ENCODE data around the gene DLGAP5. TPM values are rescaled to one million over a fixed set of nuclear protein-coding genes. Genes with fewer than 3 reads are reported as not detected.
A peak's percentile ranks its signal among the peaks of the same experiment; 100 is the strongest.

Gene DLGAP5
- total and polyA plus RNA-seq, 2 of the 13 experiments (the other 11 are each of a cell fraction or from before 2014, with no cell fraction given) = 7.7 to 55.8 TPM

DNA sequence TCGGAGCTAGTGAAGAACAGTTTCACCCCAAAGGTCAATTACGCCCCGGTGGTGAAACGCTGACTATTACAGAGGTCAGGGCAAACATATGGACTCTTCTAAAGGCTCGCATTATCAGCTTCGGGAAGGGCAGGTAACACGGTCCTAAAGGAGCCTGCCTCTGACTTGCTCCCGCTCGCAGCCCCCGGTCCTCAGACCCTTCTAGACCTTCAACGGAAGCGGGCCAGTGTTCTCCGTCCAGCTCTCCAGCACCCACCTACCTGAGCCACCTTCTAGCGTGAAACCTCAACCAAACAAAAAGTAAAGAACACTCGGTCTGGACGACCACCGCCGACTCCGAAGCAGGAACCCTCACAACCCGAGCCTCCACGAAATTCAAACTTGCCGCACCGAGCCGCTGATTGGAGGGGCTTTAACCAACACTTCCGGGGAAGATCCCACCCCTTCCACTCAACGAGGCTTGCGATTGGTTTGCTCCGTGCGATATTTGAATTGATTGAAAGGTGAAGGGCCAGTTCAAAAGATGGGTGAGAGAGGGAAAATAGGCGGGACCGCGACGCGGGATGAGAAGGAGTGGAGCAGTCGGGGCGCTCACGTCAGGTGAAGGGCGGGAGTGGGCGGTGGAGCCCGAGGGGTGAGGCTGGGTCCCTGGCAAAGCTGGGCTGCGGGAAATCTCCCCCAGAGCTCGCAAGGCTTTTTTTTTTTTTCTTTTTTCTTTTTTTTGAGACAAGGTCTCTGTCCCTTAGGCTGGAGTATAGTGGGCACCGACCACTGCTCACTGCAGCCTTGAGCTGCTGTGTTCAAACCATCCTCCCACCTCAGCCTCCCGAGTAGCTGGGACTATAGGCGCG lies at the start of gene DLGAP5 (continued):
- TF ChIP-seq, protein P1, sequence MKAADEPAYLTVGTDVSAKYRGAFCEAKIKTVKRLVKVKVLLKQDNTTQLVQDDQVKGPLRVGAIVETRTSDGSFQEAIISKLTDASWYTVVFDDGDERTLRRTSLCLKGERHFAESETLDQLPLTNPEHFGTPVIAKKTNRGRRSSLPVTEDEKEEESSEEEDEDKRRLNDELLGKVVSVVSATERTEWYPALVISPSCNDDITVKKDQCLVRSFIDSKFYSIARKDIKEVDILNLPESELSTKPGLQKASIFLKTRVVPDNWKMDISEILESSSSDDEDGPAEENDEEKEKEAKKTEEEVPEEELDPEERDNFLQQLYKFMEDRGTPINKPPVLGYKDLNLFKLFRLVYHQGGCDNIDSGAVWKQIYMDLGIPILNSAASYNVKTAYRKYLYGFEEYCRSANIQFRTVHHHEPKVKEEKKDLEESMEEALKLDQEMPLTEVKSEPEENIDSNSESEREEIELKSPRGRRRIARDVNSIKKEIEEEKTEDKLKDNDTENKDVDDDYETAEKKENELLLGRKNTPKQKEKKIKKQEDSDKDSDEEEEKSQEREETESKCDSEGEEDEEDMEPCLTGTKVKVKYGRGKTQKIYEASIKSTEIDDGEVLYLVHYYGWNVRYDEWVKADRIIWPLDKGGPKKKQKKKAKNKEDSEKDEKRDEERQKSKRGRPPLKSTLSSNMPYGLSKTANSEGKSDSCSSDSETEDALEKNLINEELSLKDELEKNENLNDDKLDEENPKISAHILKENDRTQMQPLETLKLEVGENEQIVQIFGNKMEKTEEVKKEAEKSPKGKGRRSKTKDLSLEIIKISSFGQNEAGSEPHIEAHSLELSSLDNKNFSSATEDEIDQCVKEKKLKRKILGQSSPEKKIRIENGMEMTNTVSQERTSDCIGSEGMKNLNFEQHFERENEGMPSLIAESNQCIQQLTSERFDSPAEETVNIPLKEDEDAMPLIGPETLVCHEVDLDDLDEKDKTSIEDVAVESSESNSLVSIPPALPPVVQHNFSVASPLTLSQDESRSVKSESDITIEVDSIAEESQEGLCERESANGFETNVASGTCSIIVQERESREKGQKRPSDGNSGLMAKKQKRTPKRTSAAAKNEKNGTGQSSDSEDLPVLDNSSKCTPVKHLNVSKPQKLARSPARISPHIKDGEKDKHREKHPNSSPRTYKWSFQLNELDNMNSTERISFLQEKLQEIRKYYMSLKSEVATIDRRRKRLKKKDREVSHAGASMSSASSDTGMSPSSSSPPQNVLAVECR (CRISPR knock-in tag; IDR thresholded peaks at IDR 0.05; ENCODE audit: borderline replicate concordance) = peak; percentile 100
- TF ChIP-seq ZNF331 (CRISPR knock-in tag; IDR thresholded peaks at IDR 0.05) (0 out of 2 replicates have a peak, but pooled peaks have one; percentile 38), ZNF232 (CRISPR knock-in tag; IDR thresholded peaks at IDR 0.05; ENCODE audit: borderline replicate concordance) (peak; percentile 47; the same call in 1 of the 2 replicates), IRX3 (CRISPR knock-in tag; IDR thresholded peaks at IDR 0.05; ENCODE audit: borderline replicate concordance, low read depth) (peak; percentile 74; the same call in 1 of the 2 replicates), JARID2 (CRISPR knock-in tag; IDR thresholded peaks at IDR 0.05; ENCODE audit: insufficient replicate concordance) (no peak), ZNF138 (CRISPR knock-in tag; IDR thresholded peaks at IDR 0.05; ENCODE audit: low read depth) (no peak), ZSCAN29 (CRISPR knock-in tag; conservative IDR thresholded peaks at IDR 0.05) (no peak), ARID2 (CRISPR knock-in tag; IDR thresholded peaks at IDR 0.05; ENCODE audit: borderline replicate concordance) (no peak), ATF7 (IDR thresholded peaks at IDR 0.05) (no peak), ATF7 (CRISPR knock-in tag; IDR thresholded peaks at IDR 0.05) (no peak), JUND (CRISPR knock-in tag; IDR thresholded peaks at IDR 0.05) (no peak), EED (CRISPR knock-in tag; IDR thresholded peaks at IDR 0.05) (no peak), MZF1 (CRISPR knock-in tag; IDR thresholded peaks at IDR 0.05; ENCODE audit: borderline replicate concordance) (no peak), YEATS2 (CRISPR knock-in tag; IDR thresholded peaks at IDR 0.05; ENCODE audit: borderline replicate concordance) (peak; percentile 72; the same call in 1 of the 2 replicates), NCOR1 (IDR thresholded peaks at IDR 0.05; ENCODE audit: borderline replicate concordance, low read length) (peak; percentile 35; the same call in 1 of the 2 replicates), ZFP82 (CRISPR knock-in tag; IDR thresholded peaks at IDR 0.05; ENCODE audit: borderline replicate concordance) (no peak), FLYWCH1 (CRISPR knock-in tag; IDR thresholded peaks at IDR 0.05) (no peak), PPARG (CRISPR knock-in tag; conservative IDR thresholded peaks at IDR 0.05) (no peak)
- TF ChIP-seq, protein P2, sequence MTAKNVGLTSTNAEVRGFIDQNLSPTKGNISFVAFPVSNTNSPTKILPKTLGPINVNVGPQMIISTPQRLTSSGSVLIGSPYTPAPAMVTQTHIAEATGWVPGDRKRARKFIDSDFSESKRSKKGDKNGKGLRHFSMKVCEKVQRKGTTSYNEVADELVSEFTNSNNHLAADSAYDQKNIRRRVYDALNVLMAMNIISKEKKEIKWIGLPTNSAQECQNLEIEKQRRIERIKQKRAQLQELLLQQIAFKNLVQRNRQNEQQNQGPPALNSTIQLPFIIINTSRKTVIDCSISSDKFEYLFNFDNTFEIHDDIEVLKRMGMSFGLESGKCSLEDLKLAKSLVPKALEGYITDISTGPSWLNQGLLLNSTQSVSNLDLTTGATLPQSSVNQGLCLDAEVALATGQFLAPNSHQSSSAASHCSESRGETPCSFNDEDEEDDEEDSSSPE (CRISPR knock-in tag; IDR thresholded peaks at IDR 0.05) = peak; percentile 98
- TF ChIP-seq, protein P3, sequence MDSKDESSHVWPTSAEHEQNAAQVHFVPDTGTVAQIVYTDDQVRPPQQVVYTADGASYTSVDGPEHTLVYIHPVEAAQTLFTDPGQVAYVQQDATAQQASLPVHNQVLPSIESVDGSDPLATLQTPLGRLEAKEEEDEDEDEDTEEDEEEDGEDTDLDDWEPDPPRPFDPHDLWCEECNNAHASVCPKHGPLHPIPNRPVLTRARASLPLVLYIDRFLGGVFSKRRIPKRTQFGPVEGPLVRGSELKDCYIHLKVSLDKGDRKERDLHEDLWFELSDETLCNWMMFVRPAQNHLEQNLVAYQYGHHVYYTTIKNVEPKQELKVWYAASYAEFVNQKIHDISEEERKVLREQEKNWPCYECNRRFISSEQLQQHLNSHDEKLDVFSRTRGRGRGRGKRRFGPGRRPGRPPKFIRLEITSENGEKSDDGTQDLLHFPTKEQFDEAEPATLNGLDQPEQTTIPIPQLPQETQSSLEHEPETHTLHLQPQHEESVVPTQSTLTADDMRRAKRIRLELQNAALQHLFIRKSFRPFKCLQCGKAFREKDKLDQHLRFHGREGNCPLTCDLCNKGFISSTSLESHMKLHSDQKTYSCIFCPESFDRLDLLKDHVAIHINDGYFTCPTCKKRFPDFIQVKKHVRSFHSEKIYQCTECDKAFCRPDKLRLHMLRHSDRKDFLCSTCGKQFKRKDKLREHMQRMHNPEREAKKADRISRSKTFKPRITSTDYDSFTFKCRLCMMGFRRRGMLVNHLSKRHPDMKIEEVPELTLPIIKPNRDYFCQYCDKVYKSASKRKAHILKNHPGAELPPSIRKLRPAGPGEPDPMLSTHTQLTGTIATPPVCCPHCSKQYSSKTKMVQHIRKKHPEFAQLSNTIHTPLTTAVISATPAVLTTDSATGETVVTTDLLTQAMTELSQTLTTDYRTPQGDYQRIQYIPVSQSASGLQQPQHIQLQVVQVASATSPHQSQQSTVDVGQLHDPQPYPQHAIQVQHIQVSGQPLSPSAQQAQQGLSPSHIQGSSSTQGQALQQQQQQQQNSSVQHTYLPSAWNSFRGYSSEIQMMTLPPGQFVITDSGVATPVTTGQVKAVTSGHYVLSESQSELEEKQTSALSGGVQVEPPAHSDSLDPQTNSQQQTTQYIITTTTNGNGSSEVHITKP (CRISPR knock-in tag; IDR thresholded peaks at IDR 0.05; ENCODE audit: low read depth) = peak; percentile 88; the same call in 1 of the 2 replicates
